GM12878 (cell line): ENCODE results near the gene THAP10. TPM values are rescaled to one million over a fixed set of nuclear protein-coding genes. Genes with fewer than 3 reads are reported as not detected.

Experiments used
- ATAC-seq: fragments of 200-7000 bp; cut with Tn5 transposase; 3 replicates; pipeline ENCODE4 v1.9.1; 2020; ENCODE audit warnings: mild to moderate bottlenecking, moderate library complexity
- BruUV-seq: library from RNA; stranded (reverse); fragments of 400-500 nt; replicated peaks from 2 replicates; lab custom pipeline; 2021; lab: Mats Ljungman, UMichigan
- CTCF ChIA-PET: fragments of 300-600 bp; sonication (Branson Sonifier 250); formaldehyde crosslinking; extraction: SDS; loops from one replicate; lab custom pipeline; 2021; ENCODE audit warnings: inconsistent platforms; lab: Yijun Ruan, JAX
- POLR2A ChIA-PET: fragments of 350-600 bp; formaldehyde crosslinking; extraction: SDS; loops from one replicate; lab custom pipeline; 2021; ENCODE audit warnings: inconsistent platforms; lab: Charles Lee
- RAD21 ChIA-PET: fragments of 300-600 bp; sonication (Branson Sonifier 250); formaldehyde crosslinking; loops from one replicate; lab custom pipeline; 2023; ENCODE audit warnings: antibody characterized with exemption; ENCODE audit not compliant: unreplicated experiment; lab: Charles Lee
- SMC1A ChIA-PET: fragments of 300-600 bp; sonication (Branson Sonifier 250); formaldehyde crosslinking; loops from one replicate; lab custom pipeline; 2023; ENCODE audit not compliant: unreplicated experiment, uncharacterized antibody; lab: Charles Lee
- DNase-seq: peaks from one replicate; pipeline ENCODE4 v3.0.0-alpha.2; 2011; ENCODE audit warnings: low read depth, low spot score
- FAIRE-seq: peaks from 3 replicates; lab custom pipeline; 2011; peaks lifted over from hg19 to GRCh38; lab: Jason Lieb, UNC
- H2AFZ ChIP-seq: 2 replicates; pipeline ENCODE4 v1.6.0; 2011; ENCODE audit warnings: low read depth, low read length, control low read depth; ENCODE audit not compliant: control insufficient read depth
- H3K27ac ChIP-seq: 2 replicates; pipeline ENCODE4 v1.5.1; 2011; ENCODE audit warnings: control low read depth; ENCODE audit not compliant: control insufficient read depth, insufficient read depth
- H3K27me3 ChIP-seq, 2 experiments: replicated peaks in 1 of 2; 2 replicates each; pipeline versions ENCODE4 v1.6.0 to v1.6.1; 2011; ENCODE audit warnings: low read length in 1 of 2; ENCODE audit not compliant: control insufficient read depth in 2 of 2, insufficient read depth in 2 of 2
- H3K36me3 ChIP-seq, 2 experiments: 2 replicates each; pipeline ENCODE4 v1.5.1; 2011; ENCODE audit warnings: low read length in 1 of 2; ENCODE audit not compliant: control insufficient read depth in 2 of 2, insufficient read depth in 2 of 2
- H3K4me1 ChIP-seq: 2 replicates; pipeline ENCODE4 v1.6.1; 2011; ENCODE audit warnings: mild to moderate bottlenecking, low read length, moderate library complexity, mixed read lengths; ENCODE audit not compliant: control insufficient read depth, insufficient read depth
- H3K4me2 ChIP-seq: 2 replicates; pipeline ENCODE4 v1.6.0; 2011; ENCODE audit warnings: control low read depth; ENCODE audit not compliant: control insufficient read depth, insufficient read depth
- H3K4me3 ChIP-seq: fragments of 200-600 bp; sonication (generic); 2 replicates; pipeline ENCODE4 v1.5.1; 2016
- H3K79me2 ChIP-seq: 2 replicates; pipeline ENCODE4 v1.6.0; 2011; ENCODE audit warnings: low read length; ENCODE audit not compliant: control insufficient read depth, insufficient read depth
- H3K9ac ChIP-seq: 2 replicates; pipeline ENCODE4 v1.8.0; 2011; ENCODE audit warnings: low read length, control low read depth, mixed read lengths; ENCODE audit not compliant: control insufficient read depth, insufficient read depth
- H3K9me3 ChIP-seq: replicated peaks from 3 replicates; pipeline ENCODE4 v1.5.1; 2011; ENCODE audit warnings: mild to moderate bottlenecking, low read length; ENCODE audit not compliant: control insufficient read depth, insufficient read depth
- H4K20me1 ChIP-seq: 2 replicates; pipeline ENCODE4 v1.6.0; 2011; ENCODE audit not compliant: control insufficient read depth, insufficient read depth
- CEBPB ChIP-seq, 2 experiments: fragments of 150-350 bp in 1 of 2; IDR thresholded peaks; 2 replicates each; pipeline ENCODE4 v1.6.1; 2012 to 2014; ENCODE audit warnings: low read depth in 2 of 2, low read length in 2 of 2, borderline replicate concordance in 1 of 2, inconsistent platforms in 1 of 2
- CREM ChIP-seq: IDR thresholded peaks from 2 replicates; pipeline ENCODE4 v1.6.1; 2014; ENCODE audit warnings: antibody characterized with exemption, low read depth
- EGR1 ChIP-seq, 2 experiments: IDR thresholded peaks; 1 replicate in 1 of 2; 2 replicates in 1 of 2; pipeline ENCODE4 v1.6.1; 2011 to 2012; ENCODE audit warnings: low read depth in 2 of 2, low read length in 2 of 2, borderline replicate concordance in 1 of 2, mild to moderate bottlenecking in 1 of 2, moderate library complexity in 1 of 2
- HDGF ChIP-seq: fragments of 450-650 bp; IDR thresholded peaks from 2 replicates; pipeline ENCODE4 v1.6.1; 2016; ENCODE audit warnings: antibody characterized with exemption
- KDM1A ChIP-seq: fragments of 200-600 bp; sonication (generic); IDR thresholded peaks from 2 replicates; pipeline ENCODE4 v1.6.1; 2016; ENCODE audit warnings: borderline replicate concordance
- MXI1 ChIP-seq: fragments of 150-350 bp; IDR thresholded peaks from 2 replicates; pipeline ENCODE4 v1.6.1; 2011; ENCODE audit warnings: low read depth, mild to moderate bottlenecking, inconsistent platforms, low read length, improper control_type of control experiment
- NFXL1 ChIP-seq: fragments of 450-650 bp; IDR thresholded peaks from 2 replicates; pipeline ENCODE4 v1.6.1; 2017; ENCODE audit warnings: antibody characterized with exemption, mild to moderate bottlenecking, borderline replicate concordance
- NR2C1 ChIP-seq: fragments of 450-650 bp; IDR thresholded peaks from 2 replicates; pipeline ENCODE4 v1.6.1; 2017; ENCODE audit warnings: antibody characterized with exemption, mild to moderate bottlenecking, moderate library complexity
- SMC3 ChIP-seq: IDR thresholded peaks from 2 replicates; pipeline ENCODE4 v1.6.1; 2011; ENCODE audit warnings: low read length, improper control_type of control experiment, borderline replicate concordance
- SRF ChIP-seq, 2 experiments: IDR thresholded peaks; 2 replicates each; pipeline ENCODE4 v1.6.1; 2011; ENCODE audit warnings: low read depth in 2 of 2, low read length in 2 of 2, mild to moderate bottlenecking in 1 of 2, moderate library complexity in 1 of 2
- ZBED1 ChIP-seq: IDR thresholded peaks from 2 replicates; pipeline ENCODE4 v1.6.1; 2016; ENCODE audit warnings: borderline replicate concordance
- ZNF384 ChIP-seq: IDR thresholded peaks from 2 replicates; pipeline ENCODE4 v1.6.1; 2012; ENCODE audit warnings: low read depth, mild to moderate bottlenecking, low read length, improper control_type of control experiment, borderline replicate concordance
- WGBS: methylation state at CpG from one replicate; pipeline ENCODE4 v1.1.6; 2016; ENCODE audit warnings: low lambda C conversion rate; ENCODE audit not compliant: insufficient replicate concordance, insufficient coverage; ENCODE audit errors: missing lambda C conversion rate; 5-methylcytosine and 5-hydroxymethylcytosine counted together
- in situ Hi-C: fragments of 300-500 bp; cut with MboI; formaldehyde crosslinking; loops from 9 replicates; pipeline ENCODE4 v1.14.3; 2018; ENCODE audit warnings: mixed read lengths
- intact Hi-C: fragments of 100-400 bp; cut with micrococcal nuclease; formaldehyde crosslinking; loops from one replicate; pipeline ENCODE4 v1.14.2; 2022; ENCODE audit not compliant: unreplicated experiment
- polyA plus RNA-seq, 11 experiments: library from polyadenylated mRNA; depleted of rRNA in 4 of 11; unstranded in 6 of 11; stranded (reverse) in 5 of 11; fragments of >200 nt; fragmentation: Nextera tagmentation in 4 of 11; fragmentation: Illumina TruSeq in 1 of 11; extraction: Ambion mirVana in 4 of 11; extraction: Trizol in 1 of 11; gene quantifications; 1 replicate in 1 of 11; 2 replicates in 10 of 11; pipeline versions ENCODE4 v1.2.1 to v1.2.3, GENCODE V29; 2011 to 2016; ENCODE audit warnings: inconsistent platforms in 2 of 11, missing spikeins in 2 of 11, low read depth in 1 of 11
- total RNA-seq, 4 experiments: library from RNA; depleted of rRNA in 3 of 4; stranded (reverse); fragments of >200 nt in 3 of 4; fragmentation: Illumina TruSeq in 1 of 4; extraction: Trizol in 1 of 4; gene quantifications; 2 replicates each; pipeline versions ENCODE4 v1.2.1 to v1.2.3, GENCODE V29; 2013 to 2021
- TF ChIP-seq, protein P1 (sequence below): fragments of 450-650 bp; formaldehyde crosslinking; IDR thresholded peaks from 2 replicates; pipeline ENCODE4 v1.5.0; 2022; ENCODE audit warnings: mild to moderate bottlenecking, missing genetic modification characterization
- TF ChIP-seq, protein P2 (sequence below): fragments of 450-650 bp; IDR thresholded peaks from 2 replicates; pipeline ENCODE4 v1.6.1; 2017; ENCODE audit warnings: antibody characterized with exemption, mild to moderate bottlenecking, moderate library complexity
- TF ChIP-seq, protein P3 (sequence below): IDR thresholded peaks from 2 replicates; pipeline ENCODE4 v1.6.1; 2012; ENCODE audit warnings: low read depth, low read length, improper control_type of control experiment

The THAP10 gene
- total and polyA plus RNA-seq, 10 of the 15 experiments (the other 5 are each of a cell fraction or from before 2014, with no cell fraction given): 0.35 to 5.2 (median 1.4) TPM

DNA sequence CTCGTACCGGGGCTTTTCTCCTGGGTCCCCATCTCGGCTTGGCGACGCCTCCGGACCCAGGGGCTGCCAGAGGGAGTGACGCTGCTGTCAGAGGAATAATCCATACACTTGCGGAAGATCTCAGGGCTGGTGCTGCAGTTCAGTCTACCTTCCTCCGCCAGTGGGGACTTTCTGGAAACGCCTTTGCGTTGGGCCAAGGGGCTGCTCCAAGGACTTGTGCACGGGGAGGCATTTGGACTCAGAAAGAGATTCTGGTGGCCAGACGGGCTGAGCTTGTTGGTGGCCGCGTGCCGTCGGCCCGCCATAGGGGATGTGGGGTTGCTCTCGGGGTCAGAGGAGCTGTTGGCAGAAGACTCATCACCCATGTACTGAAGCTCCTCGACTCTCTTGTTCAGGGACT lies 60.1 kb downstream of the THAP10 start:
- Histone ChIP-seq H3K9me3 (no peaks in the 10 kb centered on the region), H3K4me3 (no peak overlapping the region), H2AFZ (no peak overlapping the region), H3K4me2 (no peak overlapping the region), H3K4me1 (no peaks in the 10 kb centered on the region), H3K9ac (no peak overlapping the region), H3K27ac (no peak overlapping the region), H3K79me2 (no peaks in the 10 kb centered on the region), H3K27me3 (no peaks in the 10 kb centered on the region), H4K20me1 (no peaks in the 10 kb centered on the region), H3K36me3 (no peaks in the 10 kb centered on the region)
- 75% methylated on average over 20 of the region's 20 CpGs for WGBS
- FAIRE-seq (no peak), DNase-seq (no peak), ATAC-seq (no peak)
- ChIA-PET CTCF (no interaction called here), SMC1A (interaction anchor here (1.6 kb wide), 1 partner anchor 42 kb away, joined by 3 read pairs; no protein-coding TSS in a partner anchor), RAD21 (no interaction called here), POLR2A (no interaction called here)
- intact Hi-C loops: no loop called here
- in situ Hi-C loops: no loop called here
- BruUV-seq: no TSS peak
- TF ChIP-seq EGR1 (IDR thresholded peaks at IDR 0.05; ENCODE audit: borderline replicate concordance in 1 of 2, low read depth in 2 of 2, low read length in 2 of 2): no peak
- TF ChIP-seq SRF (IDR thresholded peaks at IDR 0.05; ENCODE audit: low read depth in 2 of 2, low read length in 2 of 2): no peak
- no peak for TF ChIP-seq ZNF384
- TF ChIP-seq, protein P1, sequence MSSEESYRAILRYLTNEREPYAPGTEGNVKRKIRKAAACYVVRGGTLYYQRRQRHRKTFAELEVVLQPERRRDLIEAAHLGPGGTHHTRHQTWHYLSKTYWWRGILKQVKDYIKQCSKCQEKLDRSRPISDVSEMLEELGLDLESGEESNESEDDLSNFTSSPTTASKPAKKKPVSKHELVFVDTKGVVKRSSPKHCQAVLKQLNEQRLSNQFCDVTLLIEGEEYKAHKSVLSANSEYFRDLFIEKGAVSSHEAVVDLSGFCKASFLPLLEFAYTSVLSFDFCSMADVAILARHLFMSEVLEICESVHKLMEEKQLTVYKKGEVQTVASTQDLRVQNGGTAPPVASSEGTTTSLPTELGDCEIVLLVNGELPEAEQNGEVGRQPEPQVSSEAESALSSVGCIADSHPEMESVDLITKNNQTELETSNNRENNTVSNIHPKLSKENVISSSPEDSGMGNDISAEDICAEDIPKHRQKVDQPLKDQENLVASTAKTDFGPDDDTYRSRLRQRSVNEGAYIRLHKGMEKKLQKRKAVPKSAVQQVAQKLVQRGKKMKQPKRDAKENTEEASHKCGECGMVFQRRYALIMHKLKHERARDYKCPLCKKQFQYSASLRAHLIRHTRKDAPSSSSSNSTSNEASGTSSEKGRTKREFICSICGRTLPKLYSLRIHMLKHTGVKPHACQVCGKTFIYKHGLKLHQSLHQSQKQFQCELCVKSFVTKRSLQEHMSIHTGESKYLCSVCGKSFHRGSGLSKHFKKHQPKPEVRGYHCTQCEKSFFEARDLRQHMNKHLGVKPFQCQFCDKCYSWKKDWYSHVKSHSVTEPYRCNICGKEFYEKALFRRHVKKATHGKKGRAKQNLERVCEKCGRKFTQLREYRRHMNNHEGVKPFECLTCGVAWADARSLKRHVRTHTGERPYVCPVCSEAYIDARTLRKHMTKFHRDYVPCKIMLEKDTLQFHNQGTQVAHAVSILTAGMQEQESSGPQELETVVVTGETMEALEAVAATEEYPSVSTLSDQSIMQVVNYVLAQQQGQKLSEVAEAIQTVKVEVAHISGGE (CRISPR knock-in tag): no peak
- no peak for TF ChIP-seq KDM1A
- no peak for TF ChIP-seq CEBPB (IDR thresholded peaks at IDR 0.05; ENCODE audit: borderline replicate concordance in 1 of 2, low read depth in 2 of 2, low read length in 2 of 2)
- no peak for TF ChIP-seq MXI1
- no peak for TF ChIP-seq NFXL1
- TF ChIP-seq NR2C1: no peak
- TF ChIP-seq, protein P2, sequence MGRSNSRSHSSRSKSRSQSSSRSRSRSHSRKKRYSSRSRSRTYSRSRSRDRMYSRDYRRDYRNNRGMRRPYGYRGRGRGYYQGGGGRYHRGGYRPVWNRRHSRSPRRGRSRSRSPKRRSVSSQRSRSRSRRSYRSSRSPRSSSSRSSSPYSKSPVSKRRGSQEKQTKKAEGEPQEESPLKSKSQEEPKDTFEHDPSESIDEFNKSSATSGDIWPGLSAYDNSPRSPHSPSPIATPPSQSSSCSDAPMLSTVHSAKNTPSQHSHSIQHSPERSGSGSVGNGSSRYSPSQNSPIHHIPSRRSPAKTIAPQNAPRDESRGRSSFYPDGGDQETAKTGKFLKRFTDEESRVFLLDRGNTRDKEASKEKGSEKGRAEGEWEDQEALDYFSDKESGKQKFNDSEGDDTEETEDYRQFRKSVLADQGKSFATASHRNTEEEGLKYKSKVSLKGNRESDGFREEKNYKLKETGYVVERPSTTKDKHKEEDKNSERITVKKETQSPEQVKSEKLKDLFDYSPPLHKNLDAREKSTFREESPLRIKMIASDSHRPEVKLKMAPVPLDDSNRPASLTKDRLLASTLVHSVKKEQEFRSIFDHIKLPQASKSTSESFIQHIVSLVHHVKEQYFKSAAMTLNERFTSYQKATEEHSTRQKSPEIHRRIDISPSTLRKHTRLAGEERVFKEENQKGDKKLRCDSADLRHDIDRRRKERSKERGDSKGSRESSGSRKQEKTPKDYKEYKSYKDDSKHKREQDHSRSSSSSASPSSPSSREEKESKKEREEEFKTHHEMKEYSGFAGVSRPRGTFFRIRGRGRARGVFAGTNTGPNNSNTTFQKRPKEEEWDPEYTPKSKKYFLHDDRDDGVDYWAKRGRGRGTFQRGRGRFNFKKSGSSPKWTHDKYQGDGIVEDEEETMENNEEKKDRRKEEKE: no peak
- TF ChIP-seq ZBED1: no peak
- no peak for TF ChIP-seq CREM
- TF ChIP-seq, protein P3, sequence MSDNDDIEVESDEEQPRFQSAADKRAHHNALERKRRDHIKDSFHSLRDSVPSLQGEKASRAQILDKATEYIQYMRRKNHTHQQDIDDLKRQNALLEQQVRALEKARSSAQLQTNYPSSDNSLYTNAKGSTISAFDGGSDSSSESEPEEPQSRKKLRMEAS: no peak
- TF ChIP-seq HDGF: no peak
- no peak for TF ChIP-seq SMC3
